GM12865 (cell line): ENCODE data around the gene ETS1.

Source experiments
- DNase-seq: peaks from one replicate; pipeline ENCODE4 v3.0.0; 2010; ENCODE audit warnings: low read depth
- H3K4me3 ChIP-seq: 2 replicates; pipeline ENCODE4 v1.5.1; 2011; ENCODE audit warnings: mild to moderate bottlenecking, low read depth, low read length, control low read depth
- TF ChIP-seq, protein P1 (sequence below): IDR thresholded peaks from 2 replicates; pipeline ENCODE4 v1.5.1; 2011; ENCODE audit warnings: low read length, control low read depth, low read depth, inconsistent platforms; ENCODE audit not compliant: insufficient read depth; ENCODE audit errors: missing control alignments

The ETS1 gene

DNA sequence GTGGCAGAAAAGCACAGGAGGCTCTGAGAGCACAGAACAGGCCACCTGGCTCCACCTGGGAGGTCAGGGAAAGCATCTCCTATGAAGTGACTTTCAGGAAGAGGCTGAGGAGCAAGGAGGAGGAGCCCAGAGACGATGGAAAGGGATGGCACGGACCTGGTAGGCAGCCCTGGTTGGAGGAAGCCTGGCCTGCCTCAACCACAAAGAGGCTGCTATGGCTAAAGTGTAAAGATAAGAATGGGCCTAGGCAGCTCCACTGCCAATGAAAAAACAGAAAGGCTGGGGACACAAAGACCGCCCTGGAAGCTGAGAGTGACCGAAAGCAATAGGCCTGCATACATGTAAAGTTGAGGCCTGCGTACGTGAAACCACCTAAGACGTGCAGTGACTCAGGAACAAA, 31.2 kb upstream of the ETS1 start:
- TF ChIP-seq, protein P1, sequence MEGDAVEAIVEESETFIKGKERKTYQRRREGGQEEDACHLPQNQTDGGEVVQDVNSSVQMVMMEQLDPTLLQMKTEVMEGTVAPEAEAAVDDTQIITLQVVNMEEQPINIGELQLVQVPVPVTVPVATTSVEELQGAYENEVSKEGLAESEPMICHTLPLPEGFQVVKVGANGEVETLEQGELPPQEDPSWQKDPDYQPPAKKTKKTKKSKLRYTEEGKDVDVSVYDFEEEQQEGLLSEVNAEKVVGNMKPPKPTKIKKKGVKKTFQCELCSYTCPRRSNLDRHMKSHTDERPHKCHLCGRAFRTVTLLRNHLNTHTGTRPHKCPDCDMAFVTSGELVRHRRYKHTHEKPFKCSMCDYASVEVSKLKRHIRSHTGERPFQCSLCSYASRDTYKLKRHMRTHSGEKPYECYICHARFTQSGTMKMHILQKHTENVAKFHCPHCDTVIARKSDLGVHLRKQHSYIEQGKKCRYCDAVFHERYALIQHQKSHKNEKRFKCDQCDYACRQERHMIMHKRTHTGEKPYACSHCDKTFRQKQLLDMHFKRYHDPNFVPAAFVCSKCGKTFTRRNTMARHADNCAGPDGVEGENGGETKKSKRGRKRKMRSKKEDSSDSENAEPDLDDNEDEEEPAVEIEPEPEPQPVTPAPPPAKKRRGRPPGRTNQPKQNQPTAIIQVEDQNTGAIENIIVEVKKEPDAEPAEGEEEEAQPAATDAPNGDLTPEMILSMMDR: no peak
- DNase-seq: no peak
- H3K4me3 ChIP-seq: no peak overlapping the region

DNA sequence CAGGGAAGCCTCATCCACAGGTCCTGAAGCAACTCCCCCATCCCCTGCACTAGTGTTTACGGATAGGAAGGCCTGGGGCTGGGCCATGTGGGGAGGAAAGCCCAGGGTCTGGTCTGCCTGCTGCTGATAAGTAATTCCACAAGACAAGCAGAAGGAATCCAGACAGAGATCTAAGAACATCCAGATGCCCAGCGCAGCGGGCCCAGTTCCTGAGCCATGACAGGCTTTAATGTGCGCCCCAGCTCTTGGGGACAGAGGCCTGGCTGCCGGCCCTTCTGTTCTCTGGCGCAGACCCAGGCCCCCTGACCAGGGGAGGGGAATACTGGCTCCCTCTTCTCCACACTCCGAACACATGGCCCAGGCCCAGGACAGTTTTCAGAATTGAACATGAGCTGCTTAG, 28.8 kb upstream of the ETS1 start:
- TF ChIP-seq, protein P1: no peak
- no peak overlapping the region for H3K4me3 ChIP-seq
- no peak for DNase-seq

DNA sequence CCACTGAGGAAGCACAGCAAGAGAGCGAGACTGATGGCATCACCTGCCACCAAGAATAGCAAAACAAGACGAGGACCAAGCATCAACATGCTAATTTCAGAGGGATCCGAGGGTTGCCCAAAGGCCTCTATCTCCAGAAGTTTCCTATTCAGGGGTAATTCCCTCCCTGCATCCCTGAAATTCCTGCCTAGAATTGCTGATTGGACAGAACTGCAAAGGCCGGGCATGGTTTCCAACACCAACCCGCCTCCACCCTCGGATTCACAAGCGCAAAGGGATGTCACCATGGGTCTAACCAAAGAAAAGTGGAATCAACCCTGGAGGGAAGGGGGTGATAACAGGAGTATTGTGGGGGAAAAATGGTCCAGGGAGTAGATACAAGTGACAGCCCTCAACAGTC, 28.3 kb upstream of the ETS1 start:
- DNase-seq: no peak
- no peak overlapping the region for H3K4me3 ChIP-seq
- TF ChIP-seq, protein P1: no peak

DNA sequence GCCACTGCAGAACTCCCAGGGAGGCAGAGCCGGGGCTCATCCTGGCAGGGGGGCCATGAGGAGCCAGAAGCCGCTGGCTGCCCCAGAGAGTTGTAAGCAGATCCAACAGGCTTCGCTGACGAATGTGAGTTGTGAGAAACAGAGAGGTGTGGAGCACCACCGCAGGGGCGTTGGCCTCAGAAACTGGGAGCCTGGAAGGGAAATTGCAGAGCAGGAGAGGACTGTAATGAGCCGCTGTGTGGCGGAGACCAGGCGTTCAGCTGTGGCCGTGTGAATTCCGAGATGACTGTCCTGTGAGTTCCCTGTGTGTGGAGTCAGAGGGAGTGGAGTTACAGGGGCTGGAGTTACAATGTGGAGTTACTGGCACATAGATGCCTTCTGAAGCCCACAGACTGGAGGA, 27.7 kb upstream of the ETS1 start:
- TF ChIP-seq, protein P1: no peak
- no peak overlapping the region for H3K4me3 ChIP-seq
- no peak for DNase-seq

DNA sequence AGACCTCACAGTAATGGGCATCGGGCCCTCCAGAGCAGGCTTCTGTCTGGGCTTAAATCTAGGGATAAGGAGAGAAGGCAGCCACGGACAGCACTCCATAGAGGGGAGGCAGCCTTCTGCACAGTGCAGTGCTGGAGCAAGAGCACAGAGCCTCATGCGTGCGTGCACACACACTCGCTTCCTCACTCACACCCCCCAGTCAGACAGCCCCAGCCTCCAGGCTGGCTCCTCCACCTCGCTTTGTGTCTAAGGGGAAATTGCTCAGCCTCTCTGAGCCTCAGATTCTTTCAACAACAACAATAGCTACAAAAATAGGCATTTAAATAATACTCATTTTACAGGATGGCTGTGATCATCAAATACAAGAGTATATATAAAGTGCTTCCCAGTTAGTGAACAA, 26.7 kb upstream of the ETS1 start:
- H3K4me3 ChIP-seq: no peak overlapping the region
- DNase-seq: no peak
- TF ChIP-seq, protein P1: no peak

DNA sequence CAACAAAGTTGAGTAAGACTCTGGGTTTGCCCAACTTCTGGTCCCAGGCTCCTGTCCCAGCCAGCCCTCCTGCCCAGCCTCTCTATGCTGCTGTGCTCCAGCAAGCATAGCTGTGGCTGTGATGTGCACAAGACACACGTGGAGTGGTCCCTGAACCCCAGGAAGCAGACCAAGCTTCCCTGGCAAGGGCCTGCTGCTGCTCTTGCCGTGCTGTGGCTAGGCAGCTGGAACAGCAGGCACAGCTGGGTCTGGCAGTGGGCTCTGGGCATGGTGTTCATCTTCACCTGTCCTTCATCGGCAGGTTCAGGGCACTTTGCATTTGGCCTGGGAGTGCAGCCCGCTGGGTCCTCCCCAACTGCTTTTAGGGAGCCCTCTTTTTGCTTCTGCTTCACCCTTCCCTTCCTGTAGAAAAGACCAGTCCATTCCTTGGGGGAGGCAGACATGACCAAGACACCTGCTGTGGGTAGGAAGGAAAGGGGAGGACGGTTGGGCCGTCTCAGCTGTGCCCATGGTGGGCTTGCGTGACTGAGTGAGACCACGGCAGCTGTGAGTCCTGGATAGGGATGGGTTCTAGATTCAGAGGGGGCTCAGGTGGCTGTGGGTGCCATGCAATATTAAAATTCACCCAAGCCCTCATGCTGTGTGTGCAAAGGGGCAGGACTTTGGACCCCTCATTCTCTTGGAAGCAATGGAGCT, 26.1 kb upstream of the ETS1 start:
- TF ChIP-seq, protein P1: no peak
- H3K4me3 ChIP-seq: no peak overlapping the region
- no peak for DNase-seq
